NCI-H2029 treated with DMSO at 0.1 percent for 48 hours (cell line): ENCODE data around the gene SGTA.

Source experiments
- DNase-seq: peaks from one replicate; lab custom pipeline; 2025; lab: John Stamatoyannopoulos, UW

Gene SGTA

DNA sequence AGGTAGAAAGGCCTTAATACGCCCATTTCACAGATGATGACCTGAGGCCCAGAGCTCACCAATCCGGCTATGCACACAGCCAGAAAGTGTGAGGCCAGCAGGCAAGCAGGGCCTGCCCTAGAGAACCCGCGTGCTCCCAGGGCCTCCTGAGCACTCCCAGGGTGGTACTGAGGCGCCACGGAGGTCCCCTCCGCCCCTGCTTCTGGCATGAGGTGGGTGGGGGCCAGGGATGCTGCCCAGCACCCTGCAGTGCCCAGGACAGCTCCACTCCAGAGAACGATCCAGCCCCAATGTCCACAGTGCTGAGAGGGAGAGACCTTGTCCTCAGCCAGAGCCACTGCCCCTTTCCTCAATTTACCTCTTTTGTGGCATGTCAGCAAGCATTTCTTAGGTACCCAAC, 13.9 kb downstream of the SGTA start:
- DNase-seq = no peak

DNA sequence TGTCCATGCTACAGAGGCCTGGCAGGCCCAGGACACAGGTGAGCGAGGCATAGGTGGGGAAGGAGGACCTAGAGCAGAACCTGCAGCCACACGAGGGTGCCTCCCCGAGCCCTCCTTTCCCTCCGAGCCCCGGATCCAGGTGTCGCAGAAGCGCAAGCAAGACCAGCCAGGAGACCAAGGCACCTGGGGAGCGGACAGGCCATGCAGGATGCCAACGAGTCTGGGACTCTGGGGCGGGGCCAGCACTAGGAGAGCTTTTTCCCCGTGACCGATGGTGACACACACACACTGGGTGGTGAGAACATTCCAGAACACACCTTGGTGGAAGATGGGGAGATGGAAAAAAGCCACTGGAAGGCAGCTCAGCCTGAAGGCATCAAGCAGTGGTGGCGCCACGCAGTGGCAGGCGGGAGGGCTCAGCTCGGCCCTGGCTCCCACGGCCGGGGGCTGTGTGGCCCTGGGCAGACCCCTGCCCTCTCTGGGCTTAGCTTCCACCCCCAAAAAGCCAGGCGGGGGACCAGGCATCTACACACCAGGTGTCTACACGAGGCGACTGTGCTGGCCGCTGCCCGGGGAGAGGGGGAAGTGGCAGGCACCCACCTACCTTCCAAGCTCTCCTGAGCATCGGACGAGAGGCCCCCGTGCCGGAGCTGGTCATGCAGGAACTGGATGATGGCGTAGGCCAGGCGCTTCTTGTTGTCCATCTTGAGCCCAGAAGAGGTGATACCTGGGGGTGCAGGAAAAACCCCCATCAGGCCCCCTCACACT, 14.5 kb downstream of the SGTA start:
- DNase-seq = no peak

- no peak for DNase-seq
Observed at GRCh38 chr19:2767688-2768087, 15.4 kb downstream of the SGTA start.

GRCh38 chr19:2766594-2767372, 16.3 kb downstream of the SGTA start:
- DNase-seq = no peak

DNA sequence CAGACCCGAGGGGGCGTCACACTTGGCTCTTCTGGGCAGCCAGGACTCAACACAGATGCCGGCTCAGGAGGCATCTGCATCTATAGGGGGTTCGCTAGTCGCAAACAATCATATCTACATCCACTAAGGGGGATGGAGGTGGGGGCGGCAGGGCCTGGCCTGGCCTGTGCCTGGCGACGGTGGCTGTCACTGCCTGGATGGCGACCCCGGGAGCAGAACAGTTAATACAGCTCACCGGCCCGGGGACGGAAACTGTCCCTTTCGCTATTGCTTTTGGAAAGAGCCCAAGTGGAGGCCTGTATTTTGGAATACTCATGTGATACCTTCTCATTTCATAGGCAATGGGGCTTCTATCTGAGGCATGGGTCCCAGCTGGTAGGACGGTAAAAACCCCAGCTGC, 17.7 kb downstream of the SGTA start:
- no peak for DNase-seq

GRCh38 chr19:2764945-2765344, 18.1 kb downstream of the SGTA start:
- no peak for DNase-seq

DNA sequence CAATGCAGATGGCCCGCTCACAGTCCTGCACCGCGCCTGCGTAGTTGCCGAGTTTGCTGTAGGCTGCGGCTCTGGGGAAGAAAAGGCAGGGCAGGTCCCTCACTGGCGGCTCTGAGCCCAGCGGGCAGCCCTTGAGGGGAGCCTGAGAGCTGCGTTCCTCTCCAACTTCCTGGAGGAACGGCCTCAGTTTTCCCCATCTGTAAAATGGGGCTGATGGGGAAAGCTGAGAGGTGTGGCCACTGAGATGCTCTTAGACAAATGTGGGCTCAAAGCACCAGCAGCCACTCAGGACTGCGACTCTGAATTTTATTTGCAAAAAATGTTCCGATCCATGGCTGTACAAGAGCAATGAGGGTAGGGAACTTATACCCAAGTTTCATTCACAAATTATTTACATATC, 19.4 kb downstream of the SGTA start:
- DNase-seq = no peak

DNA sequence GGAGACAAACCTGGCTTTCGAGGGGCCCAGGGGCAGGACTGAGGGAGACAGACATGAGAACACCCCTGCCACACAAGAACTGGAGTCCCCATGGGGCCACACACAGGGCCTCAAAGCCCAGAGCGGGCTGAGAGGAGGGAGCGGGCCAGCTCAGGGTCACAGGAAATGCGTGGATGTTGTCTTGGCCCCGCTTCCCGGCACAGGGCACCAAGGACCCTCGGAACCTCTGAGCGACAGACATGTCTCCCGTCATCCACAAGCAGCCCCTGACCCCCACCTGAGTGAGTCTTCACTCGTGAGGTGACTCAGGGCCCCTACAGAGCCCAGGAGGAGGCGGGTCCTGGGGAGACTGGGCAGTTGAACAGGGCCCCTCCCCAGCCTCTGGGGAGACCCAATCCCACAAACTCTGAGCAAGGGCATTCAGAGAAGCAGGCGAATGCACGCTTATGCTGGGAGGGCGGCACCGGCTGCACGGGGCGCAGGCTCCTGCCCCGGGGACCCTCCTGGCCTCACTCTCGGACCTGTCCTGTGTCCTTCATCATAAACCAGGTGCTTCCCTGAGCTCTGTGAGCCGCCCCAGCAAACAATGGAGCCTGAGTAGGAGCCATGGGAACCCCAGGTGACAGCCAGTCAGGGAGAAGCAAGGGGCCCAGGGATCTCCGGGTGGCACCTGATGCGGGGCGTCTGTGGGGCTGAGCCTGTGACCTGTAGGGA, 20.1 kb downstream of the SGTA start:
- DNase-seq = no peak

GRCh38 chr19:2761876-2762782, 20.9 kb downstream of the SGTA start:
- DNase-seq = no peak

DNA sequence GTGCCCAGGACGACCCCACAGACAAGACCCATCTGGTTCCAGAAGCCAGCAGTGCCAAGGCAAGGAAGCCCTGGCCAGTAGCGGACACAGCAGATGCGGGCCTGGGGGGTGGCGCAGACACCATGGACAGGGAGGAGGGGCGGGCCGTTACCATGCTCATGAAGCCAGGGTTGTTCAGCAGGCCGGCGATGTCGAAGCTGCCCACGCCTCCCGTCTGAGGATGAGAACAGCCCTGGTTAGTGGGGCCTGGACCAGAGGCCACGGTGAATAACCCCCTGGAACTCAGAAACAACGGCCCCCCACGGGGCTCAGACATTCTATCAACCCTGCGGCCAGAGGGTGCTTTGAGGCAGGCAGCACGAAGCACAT, 21.8 kb downstream of the SGTA start:
- no peak for DNase-seq

DNA sequence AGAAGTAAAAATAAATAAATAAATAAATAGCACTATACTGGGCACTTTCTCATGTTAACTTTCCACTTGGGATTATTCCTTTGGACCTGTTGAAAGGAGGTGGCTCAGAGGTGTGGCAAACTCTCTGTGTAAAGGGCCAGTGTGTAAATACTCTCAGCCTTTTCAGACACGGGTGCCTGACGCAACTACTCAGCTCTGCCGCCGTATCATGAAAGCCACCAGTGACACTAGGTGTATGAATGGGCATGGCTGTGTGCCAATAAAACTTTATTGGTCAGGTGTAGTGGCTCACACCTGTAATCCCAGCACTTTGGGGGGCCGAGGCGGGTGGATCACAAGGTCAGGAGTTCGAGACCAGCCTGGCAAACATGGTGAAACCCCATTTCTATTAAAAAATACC, 23.1 kb downstream of the SGTA start:
- DNase-seq = no peak

DNA sequence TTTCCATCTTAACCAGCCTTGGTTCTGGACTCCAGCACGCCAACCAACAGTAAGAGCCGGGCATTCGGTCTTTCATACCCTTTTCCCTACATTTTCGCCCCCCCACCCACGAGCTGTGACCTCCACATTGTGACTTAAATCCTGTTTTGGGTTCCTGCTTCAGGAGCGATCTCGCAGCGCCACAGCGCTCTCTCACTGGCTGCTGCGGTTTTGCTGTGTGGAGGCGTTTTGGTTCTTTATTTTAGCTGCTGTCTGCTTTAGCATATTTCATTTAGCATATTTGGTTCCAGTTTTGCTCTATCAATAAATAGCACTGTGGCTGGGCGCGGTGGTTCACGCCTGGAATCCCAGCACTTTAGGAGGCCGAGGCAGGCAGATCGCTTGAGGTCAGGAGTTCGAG, 23.7 kb downstream of the SGTA start:
- no peak for DNase-seq

DNA sequence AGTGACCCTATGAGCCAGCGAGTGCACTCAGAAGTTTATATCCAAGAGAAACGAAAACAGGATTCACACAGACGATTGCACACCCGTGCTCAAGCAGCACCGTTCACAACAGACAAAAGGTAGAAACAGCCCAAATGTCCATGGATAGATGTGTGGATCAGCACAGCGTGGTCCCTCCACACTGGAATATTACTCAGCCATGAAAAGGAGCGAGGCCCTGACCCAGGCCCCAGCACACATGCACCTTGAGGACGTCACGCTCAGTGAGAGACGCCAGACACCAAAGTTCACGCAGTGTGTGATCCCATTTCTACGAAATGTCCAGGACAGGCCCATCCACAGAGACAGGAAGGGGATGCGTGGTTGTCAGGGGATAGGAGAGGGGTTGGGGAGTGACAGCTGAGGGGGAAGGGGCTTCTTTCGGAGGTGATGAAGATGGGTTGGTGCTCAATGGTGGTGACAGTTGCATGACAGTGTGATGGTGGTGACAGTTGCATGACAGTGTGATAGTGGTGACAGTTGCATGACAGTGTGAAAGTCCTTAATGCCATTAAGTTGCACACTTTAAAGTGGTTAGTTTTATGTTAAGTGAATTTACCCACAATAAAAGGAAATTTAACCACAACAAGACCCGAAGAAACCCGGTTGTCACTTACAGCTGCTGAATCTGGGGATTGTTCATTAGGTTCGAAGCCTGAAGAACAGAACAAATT, 24.3 kb downstream of the SGTA start:
- no peak for DNase-seq

DNA sequence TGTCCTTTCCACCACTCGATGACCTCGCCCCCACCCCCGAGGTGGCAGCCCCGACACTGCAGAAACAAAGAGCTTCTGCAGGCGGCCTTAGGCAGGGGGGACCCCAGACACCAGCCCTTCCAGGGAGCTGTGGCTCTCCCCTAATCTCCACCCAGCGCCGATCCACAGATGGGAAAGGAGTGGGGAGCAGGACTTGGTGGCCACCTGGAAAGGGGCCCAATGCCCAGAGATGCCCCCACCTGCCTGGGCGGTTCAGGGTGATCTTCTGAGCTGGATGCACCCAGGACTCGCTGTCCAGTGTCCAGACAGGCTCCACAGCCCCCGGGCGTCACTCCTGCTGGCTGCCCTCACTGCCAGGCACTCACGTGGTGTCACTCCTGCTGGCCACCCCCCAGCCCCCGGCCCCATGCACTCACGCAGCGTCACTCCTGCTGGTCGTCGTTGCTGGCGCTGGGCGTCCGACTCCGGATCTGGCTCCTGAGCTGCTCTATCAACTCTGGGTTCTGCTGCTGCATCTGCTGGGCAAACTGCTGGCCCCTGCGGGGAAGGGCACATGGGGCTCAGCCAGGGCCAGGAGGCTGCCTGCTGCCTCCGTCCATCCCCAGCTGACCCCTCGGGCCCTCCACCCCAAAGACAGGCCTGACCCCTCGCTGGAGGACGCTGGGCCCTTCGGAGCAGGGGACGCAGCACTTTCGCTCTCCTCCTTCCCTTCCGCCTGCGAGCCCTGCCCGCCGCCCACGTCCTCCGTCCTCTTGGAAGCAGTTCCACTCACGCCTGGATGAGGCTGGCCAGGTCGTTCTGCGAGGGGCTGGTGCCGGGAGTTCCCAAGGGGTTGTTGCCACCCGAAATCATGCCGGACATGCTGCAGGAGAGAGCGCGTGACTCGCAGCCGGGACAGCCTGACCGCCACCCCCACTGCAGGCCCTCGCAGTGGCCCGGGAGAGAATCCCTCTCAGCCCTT, 25.9 kb downstream of the SGTA start:
- DNase-seq = no peak

DNA sequence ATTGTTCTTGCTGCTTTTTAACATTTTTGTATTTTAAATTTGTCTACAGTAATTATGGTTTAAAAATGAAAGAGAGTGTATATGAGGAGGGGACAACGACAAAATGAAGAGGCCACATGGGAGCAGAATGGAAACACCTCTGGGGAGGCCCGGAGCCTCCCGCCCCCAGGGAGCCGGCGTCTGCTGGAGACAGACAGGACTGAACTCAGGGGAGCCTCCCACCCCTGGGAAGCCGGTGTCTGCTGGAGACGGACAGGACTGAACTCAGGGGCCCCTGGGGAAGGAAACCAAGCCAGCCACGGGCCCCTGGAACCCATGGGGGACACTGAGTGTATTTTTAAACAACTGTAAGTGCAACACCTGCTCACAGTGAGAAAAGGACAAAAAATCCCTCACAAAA, 26.6 kb downstream of the SGTA start:
- no peak for DNase-seq

DNA sequence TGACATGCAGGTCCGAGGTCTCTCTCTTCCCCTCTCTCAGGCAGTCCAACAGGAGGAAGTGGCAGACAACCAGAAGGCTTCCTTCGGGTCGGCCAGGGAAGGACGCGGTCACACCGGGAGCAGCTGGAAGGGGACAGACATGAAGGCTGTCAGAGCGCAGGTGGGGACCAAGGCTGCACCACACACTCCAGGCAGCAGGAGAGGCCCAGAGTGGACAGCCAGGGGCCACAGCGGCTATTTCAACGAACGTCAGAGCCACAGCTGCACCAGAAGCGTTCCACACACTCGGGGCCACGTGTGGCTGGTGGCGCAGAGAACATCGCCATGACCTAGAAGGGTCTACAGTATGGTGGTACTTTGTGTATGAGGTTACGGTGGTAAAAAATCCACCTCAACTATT, 27.3 kb downstream of the SGTA start:
- no peak for DNase-seq

DNA sequence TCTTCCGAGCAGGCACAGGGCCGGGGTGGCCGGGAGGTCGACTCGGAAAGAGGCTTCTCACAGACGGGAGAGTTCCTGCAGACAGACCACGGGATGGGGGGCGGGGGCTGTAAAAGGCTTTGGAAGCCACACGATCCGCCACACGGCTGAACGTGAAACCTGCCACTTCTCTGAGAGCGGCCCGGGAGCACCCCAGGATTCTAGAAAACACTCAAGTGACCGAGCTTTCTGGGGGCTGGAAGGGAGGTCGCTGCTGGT, 27.7 kb downstream of the SGTA start:
- no peak for DNase-seq

GRCh38 chr19:2754659-2755447, 28.2 kb downstream of the SGTA start:
- DNase-seq = no peak

DNA sequence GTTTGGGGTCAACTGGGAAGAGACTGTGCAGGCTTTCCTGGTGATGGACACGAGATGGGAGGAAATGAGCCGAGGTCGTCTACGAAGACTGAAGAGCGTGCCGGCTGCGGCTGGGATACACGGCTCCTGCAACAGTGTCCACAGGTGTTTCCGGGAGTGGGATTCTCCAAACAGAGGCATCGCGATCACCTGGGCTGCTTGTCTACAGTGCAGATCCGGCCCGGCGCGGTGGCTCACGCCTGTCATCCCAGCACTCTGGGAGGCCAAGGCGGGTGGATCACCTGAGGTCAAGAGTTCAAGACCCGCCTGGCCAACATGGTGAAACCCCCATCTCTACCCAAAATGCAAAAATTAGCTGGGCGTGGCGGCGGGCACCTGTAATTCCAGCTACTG, 31.6 kb downstream of the SGTA start:
- no peak for DNase-seq
